Measurements from ENCODE around the gene ATF6B.

The ATF6B gene

DNA sequence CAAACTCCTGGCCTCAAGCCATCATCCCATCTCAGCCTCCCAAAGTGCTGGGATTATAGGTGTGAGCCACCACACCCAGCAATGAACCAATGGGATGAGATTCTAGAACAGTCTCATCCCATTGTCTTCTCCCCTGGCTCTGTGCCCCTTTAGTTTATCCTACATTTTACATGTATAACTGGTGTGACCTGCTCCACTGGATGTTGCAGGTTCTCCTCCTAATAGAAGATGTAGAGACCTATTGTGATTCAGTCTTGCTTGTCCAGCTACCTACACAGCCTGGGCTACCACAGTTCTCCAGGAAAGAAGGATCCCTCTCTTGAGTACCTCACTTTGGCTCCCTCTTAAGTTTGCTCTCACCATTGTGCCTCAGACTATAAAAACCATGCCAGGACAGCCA, 4.1 kb upstream of the ATF6B start:
- TF ChIP-seq, protein P1, sequence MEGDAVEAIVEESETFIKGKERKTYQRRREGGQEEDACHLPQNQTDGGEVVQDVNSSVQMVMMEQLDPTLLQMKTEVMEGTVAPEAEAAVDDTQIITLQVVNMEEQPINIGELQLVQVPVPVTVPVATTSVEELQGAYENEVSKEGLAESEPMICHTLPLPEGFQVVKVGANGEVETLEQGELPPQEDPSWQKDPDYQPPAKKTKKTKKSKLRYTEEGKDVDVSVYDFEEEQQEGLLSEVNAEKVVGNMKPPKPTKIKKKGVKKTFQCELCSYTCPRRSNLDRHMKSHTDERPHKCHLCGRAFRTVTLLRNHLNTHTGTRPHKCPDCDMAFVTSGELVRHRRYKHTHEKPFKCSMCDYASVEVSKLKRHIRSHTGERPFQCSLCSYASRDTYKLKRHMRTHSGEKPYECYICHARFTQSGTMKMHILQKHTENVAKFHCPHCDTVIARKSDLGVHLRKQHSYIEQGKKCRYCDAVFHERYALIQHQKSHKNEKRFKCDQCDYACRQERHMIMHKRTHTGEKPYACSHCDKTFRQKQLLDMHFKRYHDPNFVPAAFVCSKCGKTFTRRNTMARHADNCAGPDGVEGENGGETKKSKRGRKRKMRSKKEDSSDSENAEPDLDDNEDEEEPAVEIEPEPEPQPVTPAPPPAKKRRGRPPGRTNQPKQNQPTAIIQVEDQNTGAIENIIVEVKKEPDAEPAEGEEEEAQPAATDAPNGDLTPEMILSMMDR (IDR thresholded peaks at IDR 0.05): no peak

DNA sequence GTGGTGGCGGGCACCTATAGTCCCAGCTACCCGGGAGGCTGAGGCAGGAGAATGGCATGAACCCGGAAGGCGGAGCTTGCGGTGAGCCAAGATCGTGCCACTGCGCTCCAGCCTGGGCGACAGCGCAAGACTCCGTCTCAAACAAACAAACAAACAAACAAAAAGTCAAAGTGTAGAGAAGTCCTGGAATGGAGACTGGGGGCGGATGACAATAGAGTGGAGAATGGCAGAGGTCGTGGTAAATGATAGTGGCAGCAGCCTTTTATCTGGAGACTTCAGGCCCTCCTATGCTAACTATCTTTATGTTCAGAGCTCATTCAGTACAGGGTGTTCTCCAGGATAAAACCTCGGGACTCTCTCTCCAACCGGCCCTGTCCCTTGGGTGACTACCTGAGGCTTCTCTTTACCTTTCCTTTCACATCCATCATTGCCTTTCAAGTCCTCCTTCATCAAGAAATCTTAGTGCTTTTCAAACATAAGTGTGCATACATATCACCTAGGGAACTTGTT, 3.4 kb upstream of the ATF6B start:
- TF ChIP-seq, protein P1 (IDR thresholded peaks at IDR 0.05): no peak

DNA sequence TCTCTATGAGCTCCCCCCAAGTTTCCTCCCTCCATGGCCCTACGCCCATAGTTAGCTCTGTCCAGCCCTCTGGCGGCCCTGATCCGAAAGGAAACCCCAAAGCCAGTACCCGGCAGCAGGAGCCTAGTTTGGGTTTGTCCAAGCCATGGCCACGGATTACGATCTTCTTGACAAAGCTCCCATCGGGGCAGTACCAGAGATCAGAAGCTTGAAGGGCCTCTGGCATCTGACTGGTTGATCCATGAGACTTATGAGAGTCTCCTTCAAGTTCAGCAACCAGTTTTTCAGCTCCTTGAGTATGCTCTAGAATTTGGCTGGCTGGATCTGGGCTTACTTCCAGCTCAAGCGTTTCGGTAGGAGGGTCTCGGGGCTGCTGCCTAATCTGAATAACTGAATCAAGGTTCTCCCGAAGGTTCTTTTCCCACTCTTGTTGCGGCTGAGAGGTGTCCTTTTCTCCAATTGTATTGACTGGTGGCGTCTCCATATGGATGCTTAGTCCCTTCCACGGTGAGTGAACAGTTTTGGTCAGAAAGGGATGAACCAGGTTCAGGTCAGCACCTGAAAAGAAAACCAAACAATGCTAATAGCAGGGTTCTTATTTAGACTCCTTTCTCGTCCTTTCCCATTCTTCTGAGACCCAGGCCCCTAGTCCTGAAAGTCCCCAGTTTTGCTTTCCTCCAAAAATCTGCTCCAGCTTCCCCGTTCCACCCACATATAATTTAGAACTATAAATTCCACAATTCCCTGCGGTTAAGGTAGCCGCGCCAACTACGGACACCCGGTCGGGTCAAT, 1.4 kb upstream of the ATF6B start:
- TF ChIP-seq, protein P1 (IDR thresholded peaks at IDR 0.05): no peak

DNA sequence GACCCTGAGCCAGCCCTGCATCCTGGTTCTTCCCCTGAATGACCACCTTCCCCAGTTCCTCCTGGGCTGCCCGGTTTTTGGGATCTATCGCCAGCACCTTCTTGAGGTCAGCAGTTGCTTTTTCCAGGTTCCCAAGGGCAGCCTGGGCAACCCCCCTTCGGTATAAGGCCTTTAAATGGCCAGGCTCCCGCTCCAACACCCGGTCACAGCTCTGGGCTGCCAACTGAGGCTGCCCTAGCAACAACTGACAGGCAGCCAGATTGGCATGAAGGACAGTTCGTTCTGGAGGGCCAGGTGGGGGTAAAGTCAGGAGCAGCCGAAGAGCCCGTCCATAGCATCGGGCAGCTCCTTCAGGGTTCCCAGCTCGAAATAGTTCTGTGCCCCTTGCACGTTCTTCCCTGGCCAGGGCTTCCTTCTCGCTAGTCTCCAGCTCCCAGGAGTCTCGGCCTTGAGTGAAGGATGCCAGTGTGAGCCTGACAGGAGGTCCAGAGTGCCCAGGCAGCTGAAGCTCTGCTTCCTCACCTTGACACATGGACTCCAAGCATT, 778 bp upstream of the ATF6B start:
- TF ChIP-seq, protein P1 (IDR thresholded peaks at IDR 0.05): no peak

DNA sequence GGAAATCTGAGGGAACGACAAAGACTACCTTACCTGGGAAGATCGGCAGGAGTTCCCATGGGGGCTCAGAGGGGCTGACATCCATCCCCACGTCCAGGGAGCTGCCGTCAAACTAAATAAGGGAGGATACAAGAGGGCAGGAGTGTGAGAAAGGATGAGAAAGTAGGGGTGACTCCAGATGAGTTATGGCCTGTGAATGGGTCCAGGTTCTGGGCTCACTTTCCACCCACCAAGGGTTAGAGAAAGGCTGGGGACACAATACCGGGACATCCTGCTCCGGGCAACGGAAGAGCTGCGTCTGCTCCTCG, 683 bp downstream of the ATF6B start:
- TF ChIP-seq, protein P1 (IDR thresholded peaks at IDR 0.05): no peak

DNA sequence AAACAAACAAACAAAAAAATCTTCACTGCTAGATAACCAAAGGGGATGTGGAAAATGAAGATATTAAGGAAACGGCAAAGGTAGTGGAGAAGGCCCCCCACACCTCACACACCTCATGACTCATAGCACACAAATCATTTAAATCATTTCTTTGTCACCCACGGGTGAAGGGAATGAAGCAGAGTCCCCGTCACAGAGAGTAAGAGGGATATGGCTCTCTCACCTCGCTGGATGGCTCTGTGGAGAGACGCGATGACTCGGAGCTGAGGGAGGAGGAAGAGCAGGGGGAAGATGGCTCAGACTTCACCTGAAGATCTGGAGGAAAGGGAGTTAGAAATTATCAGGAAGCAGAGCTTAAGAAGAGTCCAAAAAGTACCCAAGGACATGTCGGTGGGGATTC, 1.2 kb downstream of the ATF6B start:
- TF ChIP-seq, protein P1 (IDR thresholded peaks at IDR 0.05): no peak

DNA sequence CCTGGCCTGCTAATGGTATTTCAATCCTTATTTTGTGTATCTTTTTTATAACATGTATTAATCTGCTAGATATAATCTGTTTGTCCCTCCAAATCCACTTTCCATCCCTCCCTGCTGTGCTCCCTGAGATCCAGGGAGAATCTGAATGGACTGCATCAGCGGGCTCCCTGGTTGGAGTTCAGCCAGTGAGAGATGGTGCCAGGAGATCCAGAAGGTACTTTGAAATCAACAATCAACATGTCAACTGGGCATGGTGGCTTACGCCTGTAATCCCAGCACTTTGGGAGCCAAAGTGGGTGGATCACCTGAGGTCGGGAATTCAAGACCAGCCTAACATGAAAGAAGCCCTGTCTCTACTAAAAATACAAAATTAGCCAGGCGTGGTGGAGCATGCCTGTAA, 4.4 kb downstream of the ATF6B start:
- TF ChIP-seq, protein P1 (IDR thresholded peaks at IDR 0.05): no peak
